NCI-H226 (cell line): Measurements from ENCODE around the gene CARS2.
"Not testable (repeated sequence)": the region's sequence is repeated elsewhere in the genome, so short reads cannot be mapped to it uniquely, and the experiment has no call there.

Source experiments
- DNase-seq: peaks from one replicate; pipeline ENCODE4 v3.0.0-alpha.2; 2015

Gene CARS2

DNA sequence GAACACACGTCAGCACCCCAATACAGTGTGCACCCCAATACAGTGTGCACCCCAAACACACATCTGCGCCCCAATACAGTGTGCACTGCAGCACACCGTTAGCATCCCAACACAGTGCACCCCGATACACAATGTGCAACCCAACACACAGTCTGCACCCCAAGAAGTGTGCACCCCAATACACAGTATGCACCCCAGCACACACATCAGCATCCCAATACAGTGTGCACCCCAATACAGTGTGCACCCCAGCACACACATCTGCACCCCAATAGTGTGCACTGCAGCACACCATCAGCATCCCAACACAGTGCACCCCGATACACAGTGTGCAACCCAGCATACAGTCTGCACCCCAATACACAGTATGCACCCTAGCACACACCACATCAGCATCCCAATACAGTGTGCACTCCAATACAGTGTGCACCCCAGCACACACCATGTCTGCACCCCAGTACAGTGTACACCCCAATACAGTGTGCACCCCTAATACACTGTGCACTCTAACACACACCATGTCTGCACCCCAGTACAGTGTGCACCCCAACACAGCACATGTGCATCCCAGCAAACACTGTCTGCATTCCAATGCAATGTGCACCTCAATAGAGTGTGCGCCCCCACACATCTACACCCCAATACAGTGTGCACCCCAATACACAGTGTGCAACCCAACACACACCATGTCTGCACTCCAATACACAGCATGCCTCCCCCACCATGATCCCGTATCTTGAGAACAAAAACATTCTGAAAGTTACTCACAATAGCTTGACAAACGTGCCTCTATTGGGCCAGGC lies 855 bp upstream of the CARS2 start:
- no peak for DNase-seq

GRCh38 chr13:110705356-110705825 lies 525 bp downstream of the CARS2 start:
- no peak for DNase-seq

GRCh38 chr13:110702591-110703526 lies 3.1 kb downstream of the CARS2 start:
- DNase-seq: no peak

- DNase-seq: no peak
Observed at GRCh38 chr13:110702089-110702488, 3.8 kb downstream of the CARS2 start.

- DNase-seq: not testable (repeated sequence)
Observed at GRCh38 chr13:110701061-110701460, 4.9 kb downstream of the CARS2 start.

DNA sequence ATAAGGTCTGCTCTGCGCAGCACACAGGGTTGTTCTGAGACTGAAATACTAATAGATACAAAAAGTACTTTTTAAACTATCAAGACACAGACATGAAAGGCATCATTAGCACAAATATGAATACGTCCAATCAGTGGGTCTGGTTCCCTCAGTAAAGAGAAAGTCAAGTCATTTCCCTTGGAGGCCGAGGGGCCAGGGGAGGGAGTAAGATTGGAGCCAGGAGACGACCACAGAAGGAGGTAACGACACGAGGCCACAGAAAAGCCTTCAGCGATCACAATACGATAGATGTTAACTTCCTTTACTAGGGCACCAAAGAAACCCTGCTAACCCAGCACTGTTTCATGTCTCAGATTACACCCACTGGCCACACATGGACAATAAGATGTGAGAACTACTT lies 5.3 kb downstream of the CARS2 start:
- DNase-seq: no peak

GRCh38 chr13:110700186-110700585 lies 5.7 kb downstream of the CARS2 start:
- no peak for DNase-seq

DNA sequence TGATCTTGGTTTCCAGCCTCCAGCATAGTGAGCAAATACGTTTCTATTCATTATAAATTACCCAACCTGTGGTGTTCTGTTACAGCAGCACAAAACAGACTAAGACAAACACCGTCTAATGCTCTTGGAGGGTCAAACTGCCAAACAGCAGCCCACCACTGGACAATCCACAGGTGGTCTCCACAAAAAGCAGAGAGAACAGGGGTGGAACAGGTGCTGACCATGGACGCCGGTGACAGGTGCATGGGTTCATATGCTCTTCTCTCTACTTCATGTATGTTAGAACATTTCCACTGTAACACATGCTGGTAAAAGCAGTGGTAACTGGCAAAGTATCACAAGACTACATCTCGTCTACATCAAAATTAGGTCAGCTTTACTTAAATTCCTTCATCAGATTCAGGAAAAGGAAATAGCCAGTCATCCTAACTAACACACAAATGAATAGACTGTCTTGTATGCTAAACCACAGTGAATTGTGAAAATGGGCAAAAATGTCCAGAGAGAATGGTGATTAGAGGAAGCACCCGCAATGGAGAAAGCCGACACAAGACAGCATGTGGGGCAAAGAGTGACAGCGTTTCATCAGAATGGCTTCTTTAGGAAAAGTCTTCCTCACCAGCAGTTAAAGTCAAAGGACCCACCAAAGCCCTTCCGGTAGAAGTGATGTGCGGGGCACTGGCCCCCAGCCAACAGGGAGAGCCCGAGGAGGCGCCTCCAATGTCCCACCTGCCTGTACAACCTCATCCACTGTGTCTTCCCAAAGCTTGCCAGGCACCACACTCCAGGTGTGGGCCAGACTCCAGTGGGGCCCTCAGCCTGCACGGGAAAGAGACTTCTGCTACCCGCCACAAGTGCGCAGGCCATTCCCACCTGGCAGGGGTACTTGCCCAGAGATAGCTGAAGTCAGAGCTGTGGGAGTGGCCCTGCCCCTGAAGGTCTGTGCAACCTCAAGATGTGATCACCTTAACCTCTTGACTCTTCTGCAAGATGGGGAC lies 6.5 kb downstream of the CARS2 start:
- DNase-seq: no peak

- DNase-seq: no peak
Observed at GRCh38 chr13:110698689-110699088, 7.2 kb downstream of the CARS2 start.

DNA sequence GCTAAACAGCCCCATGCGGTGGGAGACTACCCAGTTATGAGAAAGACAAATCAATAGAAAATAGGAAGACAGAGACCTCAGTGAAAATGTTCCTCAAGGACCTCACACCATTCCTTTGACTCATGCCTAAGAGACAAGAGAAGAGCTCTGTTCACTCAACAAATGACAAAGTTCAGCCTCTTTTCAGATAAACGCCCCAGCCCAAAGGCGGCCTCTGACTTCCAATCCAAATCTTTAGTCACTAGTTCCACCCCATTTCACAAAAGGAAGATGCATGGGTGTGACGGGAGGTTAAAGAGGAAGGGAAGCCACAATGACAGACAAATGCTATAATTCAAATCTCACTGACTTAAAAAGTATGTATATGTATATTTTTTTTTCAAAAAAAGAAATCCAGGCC lies 8.1 kb downstream of the CARS2 start:
- no peak for DNase-seq

DNA sequence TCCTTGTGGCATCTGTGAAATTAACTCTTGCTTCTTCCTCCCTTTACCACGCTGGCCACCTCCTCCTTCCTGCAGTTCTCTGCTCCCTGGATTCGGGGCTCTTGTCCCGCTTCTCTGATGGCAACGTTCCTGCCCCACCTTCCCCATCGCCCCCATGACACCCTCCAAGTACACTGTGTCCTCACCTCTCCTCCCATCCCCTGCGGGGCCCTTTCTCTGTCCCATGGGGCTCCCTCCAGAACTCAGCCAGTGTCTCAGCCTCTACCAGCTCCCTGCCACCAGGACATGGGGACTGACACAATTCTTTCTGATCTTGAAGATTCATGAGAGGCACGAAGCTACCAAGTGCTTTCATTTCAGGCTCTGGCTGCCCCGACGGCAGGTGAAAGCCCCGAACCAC lies 9.1 kb downstream of the CARS2 start:
- DNase-seq: no peak

DNA sequence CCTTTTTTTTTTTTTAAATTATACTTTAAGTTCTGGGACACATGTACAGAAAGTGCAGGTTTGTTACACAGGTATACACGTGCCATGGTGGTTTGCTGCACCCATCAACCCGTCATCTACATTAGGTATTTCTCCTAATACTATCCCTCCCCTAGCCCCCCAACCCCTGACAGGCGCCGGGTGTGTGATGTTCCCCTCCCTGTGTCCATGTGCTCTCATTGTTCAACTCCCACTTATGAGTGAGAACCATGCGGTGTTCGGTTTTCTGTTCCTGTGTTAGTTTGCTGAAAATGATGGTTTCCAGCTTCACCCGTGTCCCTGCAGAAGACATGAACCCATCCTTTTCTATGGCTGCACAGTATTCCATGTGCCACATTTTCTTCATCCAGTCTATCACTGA lies 10.1 kb downstream of the CARS2 start:
- not testable (repeated sequence) for DNase-seq

DNA sequence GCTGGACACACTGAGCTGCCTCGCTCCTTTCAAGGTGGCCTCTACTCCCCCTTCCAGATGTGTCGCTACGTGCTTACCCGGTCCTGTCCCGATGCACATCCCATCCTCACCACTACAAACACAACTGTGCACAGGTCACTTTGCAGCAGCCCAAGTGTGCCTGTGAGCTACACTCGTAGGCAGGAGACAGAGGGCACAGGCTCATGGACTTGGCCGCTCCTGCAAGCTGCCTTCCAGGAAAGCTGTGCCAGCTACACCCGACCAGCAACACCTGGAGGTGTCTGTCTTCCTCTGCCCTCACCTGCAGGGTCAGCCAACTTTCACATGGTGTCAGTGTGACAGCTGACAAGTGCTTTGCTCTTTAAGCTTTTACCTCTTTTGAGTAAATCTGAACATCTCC lies 15.4 kb downstream of the CARS2 start:
- DNase-seq: no peak

DNA sequence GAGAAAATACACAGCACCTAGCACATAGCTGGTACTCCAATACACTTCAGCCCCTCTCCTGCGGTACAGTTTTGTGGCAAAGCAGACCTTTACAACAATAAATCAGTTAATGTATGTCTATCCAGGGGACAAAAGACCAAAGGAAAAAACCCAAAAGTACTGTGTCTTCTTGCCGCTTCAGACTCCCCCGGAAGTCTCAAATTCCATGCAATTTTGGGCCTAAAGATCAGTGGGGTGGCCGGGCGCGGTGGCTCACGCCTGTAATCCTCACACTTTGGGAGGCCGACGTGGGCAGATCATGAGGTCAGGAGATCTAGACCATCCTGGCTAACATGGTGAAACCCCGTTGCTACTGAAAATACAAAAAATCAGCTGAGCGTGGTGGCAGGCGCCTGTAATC lies 16.2 kb downstream of the CARS2 start:
- no peak for DNase-seq

- no peak for DNase-seq
Observed at GRCh38 chr13:110689041-110689440, 16.9 kb downstream of the CARS2 start.

GRCh38 chr13:110687736-110688135 lies 18.2 kb downstream of the CARS2 start:
- no peak for DNase-seq

- no peak for DNase-seq
Observed at GRCh38 chr13:110685305-110686020, 20.5 kb downstream of the CARS2 start.

DNA sequence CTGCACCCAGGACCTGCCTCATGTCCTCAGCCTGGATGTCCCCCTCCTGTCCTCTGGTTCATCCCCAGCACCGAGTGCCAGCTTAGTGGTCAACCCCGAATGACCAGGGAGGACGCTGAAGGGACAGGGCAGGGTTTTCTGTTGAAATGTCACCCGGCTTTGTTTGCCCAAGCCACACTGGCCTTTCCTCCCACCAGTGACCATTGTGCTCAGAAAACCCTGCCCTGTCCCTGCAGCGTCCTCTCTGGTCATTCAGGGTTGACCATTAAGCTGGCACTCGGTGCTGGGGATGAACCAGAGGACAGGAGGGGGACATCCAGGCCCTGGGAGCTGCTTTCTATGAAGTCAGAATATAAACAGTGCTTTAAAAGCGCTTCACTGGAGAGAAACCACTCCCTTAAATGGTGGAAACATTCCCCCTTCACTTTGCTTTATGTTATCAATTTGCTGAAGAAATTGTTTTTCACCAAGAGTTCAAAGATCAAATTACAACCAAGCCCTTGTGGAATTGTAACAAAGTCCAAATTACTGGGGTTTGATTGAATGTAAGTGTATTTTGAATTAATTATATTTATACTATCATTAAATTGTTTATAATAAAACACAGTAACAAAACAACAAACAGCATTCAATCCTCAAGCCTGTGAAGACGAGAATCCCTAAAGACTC lies 21.4 kb downstream of the CARS2 start:
- DNase-seq: no peak

DNA sequence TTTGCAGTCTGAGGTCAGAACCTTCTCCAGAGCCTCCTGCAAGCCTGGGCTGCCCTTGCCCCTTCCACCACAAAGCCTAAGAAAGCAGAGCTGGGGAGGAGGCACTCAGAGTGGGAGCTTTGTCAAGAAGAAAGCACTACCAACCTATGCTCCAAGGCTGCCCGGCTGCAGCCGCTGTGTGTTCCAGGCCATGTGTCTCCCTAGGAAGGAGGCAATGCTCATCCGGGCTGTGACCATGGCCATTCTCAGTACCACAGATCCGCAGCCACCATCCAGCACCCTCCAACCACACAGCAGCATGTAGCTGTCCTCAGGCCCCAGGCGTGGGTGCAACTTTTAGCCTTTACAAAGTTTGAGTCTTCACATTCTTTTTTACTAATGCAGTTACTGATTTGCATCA lies 22.0 kb downstream of the CARS2 start:
- DNase-seq: no peak

DNA sequence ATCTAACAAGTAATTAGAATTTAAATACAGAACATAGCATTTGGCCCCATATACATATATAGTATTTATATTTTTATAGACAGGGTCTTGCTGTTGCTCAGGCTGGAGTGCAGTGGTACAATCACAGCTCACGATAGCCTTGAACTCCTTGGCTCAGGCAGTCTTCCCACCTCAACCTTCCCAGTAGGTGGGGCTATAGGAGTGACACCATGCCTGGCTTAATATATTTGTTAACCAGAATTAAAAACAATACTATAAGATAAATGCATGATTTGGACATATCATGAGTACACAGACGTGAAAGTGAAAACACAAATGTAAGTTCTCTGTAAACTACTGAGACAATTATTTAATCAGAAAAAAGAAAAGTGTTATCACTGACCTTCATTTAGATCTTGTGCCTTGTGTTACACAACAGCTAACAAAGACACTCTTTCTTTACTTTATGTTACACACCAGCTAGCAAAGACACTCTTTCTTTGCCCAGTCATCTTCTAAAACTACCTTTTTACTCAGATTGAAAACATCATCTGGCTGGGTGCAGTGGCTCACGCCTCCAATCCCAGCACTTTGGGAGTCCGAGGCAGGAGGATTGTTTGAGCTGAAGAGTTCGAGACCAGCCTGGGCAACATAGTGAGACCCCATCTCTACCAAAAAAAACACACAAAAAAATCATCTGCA lies 22.6 kb downstream of the CARS2 start:
- DNase-seq: no peak

DNA sequence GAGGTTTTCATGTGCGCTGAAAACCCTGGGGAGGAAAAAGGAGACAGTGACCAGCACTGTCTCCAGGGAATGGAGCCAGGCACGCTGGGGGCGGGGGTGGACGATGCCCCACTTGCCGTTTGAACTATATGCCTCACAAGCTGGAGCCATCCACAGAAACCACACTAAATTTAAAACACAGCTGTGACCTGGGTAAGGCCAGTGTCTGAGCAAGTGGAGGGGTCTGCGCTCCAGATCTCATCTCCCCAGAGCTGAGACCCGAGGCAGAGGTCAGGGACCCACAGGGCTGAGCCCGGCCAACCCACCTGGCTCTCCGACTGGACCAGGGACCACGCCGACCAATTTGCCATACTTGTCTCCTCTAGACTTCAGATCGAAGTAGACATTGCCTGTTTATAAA lies 23.2 kb downstream of the CARS2 start:
- DNase-seq: no peak
